ENCODE measurements around the gene UNC13B. TPM values are rescaled to one million over a fixed set of nuclear protein-coding genes. Genes with fewer than 3 reads are reported as not detected.

The UNC13B gene
- total and polyA plus RNA-seq, 2 of the 8 experiments (the other 6 are each of a cell fraction or from before 2014, with no cell fraction given): 23.1 to 51.7 TPM

DNA sequence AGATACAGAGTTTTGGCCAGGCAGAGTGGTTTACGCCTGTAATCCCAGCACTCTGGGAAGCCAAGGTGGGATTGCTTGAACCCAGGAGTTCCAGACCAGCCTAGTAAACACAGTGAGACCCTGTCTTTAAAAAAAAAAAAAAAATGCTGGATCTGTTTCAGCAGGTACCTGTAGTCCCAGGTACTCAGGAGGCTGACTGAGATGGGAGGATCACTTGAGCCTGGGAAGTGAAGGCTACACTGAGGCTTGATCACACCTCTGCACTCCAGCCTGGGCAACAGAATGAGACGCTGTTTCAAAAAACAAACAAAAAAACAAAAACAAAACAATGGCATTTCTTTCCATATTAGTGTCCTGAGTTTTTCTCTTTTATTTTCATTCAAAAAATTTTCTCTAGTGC lies 19.0 kb downstream of the UNC13B start:
- DNase-seq (ENCODE audit: low read depth in 1 of 2, low spot score in 2 of 2) (no peak), FAIRE-seq (no peak)
- Histone ChIP-seq H2AFZ (ENCODE audit: low read length) (no peak overlapping the region), H4K91ac (replicated peaks; ENCODE audit: insufficient read length, low read length) (no peak overlapping the region), H3K27me3 (replicated peaks in 1 of 4; ENCODE audit: control insufficient read depth in 3 of 4, extremely low read depth in 1 of 4, insufficient read depth in 3 of 4, low read length in 3 of 4) (no peaks in the 10 kb centered on the region), H2BK120ac (replicated peaks; ENCODE audit: low read depth, low read length) (no peak overlapping the region), H2AK5ac (ENCODE audit: low read depth, low read length) (no peak overlapping the region), H3K4me3 (ENCODE audit: extremely low read depth in 1 of 4, insufficient read depth in 2 of 4, low read depth in 3 of 4, low read length in 4 of 4) (no peak overlapping the region), H3K18ac (ENCODE audit: extremely low read depth, low read length) (no peak overlapping the region), H2BK5ac (ENCODE audit: low read depth, low read length) (no peak overlapping the region), H4K8ac (ENCODE audit: extremely low read depth, insufficient read depth, low read length) (no peak overlapping the region), H3K79me2 (ENCODE audit: control insufficient read depth in 1 of 2, insufficient read depth in 2 of 2, low read length in 2 of 2) (peaks cover 0 to 10% of the 10 kb centered on the region in 2 experiments; a peak in 2 of 4 replicates), H2BK12ac (ENCODE audit: low read depth, low read length) (no peak overlapping the region), H3K14ac (ENCODE audit: insufficient read length) (no peak overlapping the region), H3K23me2 (ENCODE audit: low read depth, low read length) (no peaks in the 10 kb centered on the region), H3K23ac (ENCODE audit: insufficient read length) (no peak overlapping the region), H3K4ac (replicated peaks; ENCODE audit: insufficient read length, low read depth, low read length) (no peak overlapping the region), H2BK15ac (ENCODE audit: low read length) (no peak overlapping the region), H3K4me1 (replicated peaks in 1 of 4; ENCODE audit: control insufficient read depth in 3 of 4, insufficient read depth in 4 of 4, low read length in 3 of 4) (no peaks in the 10 kb centered on the region), H3K56ac (replicated peaks; ENCODE audit: insufficient read length, low read depth, low read length) (no peak overlapping the region), H2BK20ac (ENCODE audit: low read length) (no peak overlapping the region), H4K5ac (ENCODE audit: insufficient read length, low read depth, low read length) (no peak overlapping the region), H3K27ac (ENCODE audit: low read depth, low read length) (no peak overlapping the region), H4K20me1 (replicated peaks in 1 of 2; ENCODE audit: control insufficient read depth in 1 of 2, insufficient read depth in 2 of 2, low read length in 2 of 2) (no peaks in the 10 kb centered on the region), H3K9ac (replicated peaks in 1 of 4; ENCODE audit: extremely low read depth in 1 of 4, low read depth in 3 of 4, low read length in 3 of 4) (no peak overlapping the region), H3K79me1 (ENCODE audit: low read depth, low read length) (no peaks in the 10 kb centered on the region), H3K9me3 (ENCODE audit: insufficient read depth in 2 of 2, low read depth in 1 of 2, low read length in 1 of 2) (peaks cover 16 to 30% of the 10 kb centered on the region in 2 experiments), H3K4me2 (ENCODE audit: insufficient read depth in 1 of 2, low read depth in 2 of 2, low read length in 2 of 2) (no peak overlapping the region), H3K36me3 (ENCODE audit: control insufficient read depth in 2 of 4, insufficient read depth in 4 of 4, low read length in 3 of 4) (peaks cover 0 to 18% (median 0%) of the 10 kb centered on the region in 4 experiments; a peak in 2 of 8 replicates)
- ChIA-PET POLR2A (ENCODE audit: partially characterized antibody) (no interaction called here), CTCF (ENCODE audit: partially characterized antibody) (no interaction called here)
- WGBS, 2 experiments (ENCODE audit: extremely low coverage in 1 of 2, insufficient coverage in 1 of 2, insufficient read length in 1 of 2, insufficient replicate concordance in 2 of 2, low coverage in 1 of 2, low lambda C conversion rate in 2 of 2, missing lambda C conversion rate in 1 of 2): 93% methylated on average over 2 of the region's 2 CpGs; no CpG with 5 or more reads in 1 of the 2 experiments
- TF ChIP-seq FOSL1 (IDR thresholded peaks at IDR 0.05; ENCODE audit: insufficient read depth, low read depth, low read length) (no peak), SIN3A (conservative IDR thresholded peaks at IDR 0.05 in 1 of 2, IDR thresholded peaks at IDR 0.05 in 1 of 2; ENCODE audit: low read depth in 1 of 2, low read length in 2 of 2) (no peak), BCL11A (IDR thresholded peaks at IDR 0.05; ENCODE audit: low read depth in 2 of 2, low read length in 2 of 2) (no peak), JUND (IDR thresholded peaks at IDR 0.05; ENCODE audit: low read length) (no peak), MAFK (IDR thresholded peaks at IDR 0.05; ENCODE audit: low read depth, low read length) (no peak)
